Neutrophil (primary cell): Measurements from ENCODE around the gene NSUN2.

Experiments used
- H3K27ac ChIP-seq: fragments of 200-600 bp; sonication (generic); 2 replicates; pipeline ENCODE4 v1.5.1; 2016; ENCODE audit warnings: mild to moderate bottlenecking, moderate library complexity
- H3K27me3 ChIP-seq: fragments of 200-600 bp; sonication (generic); 2 replicates; pipeline ENCODE4 v1.6.0; 2016; ENCODE audit warnings: mild to moderate bottlenecking
- H3K36me3 ChIP-seq: fragments of 200-600 bp; sonication (generic); 2 replicates; pipeline ENCODE4 v1.5.1; 2017
- H3K4me1 ChIP-seq, 2 experiments: fragments of 200-600 bp in 1 of 2; sonication (generic) in 1 of 2; 1 replicate in 1 of 2; 2 replicates in 1 of 2; pipeline versions ENCODE4 v1.5.1 to v1.6.1; 2013 to 2016; ENCODE audit warnings: low read depth in 1 of 2, low read length in 1 of 2, mild to moderate bottlenecking in 1 of 2, moderate library complexity in 1 of 2; ENCODE audit not compliant: control insufficient read depth in 1 of 2, insufficient read depth in 1 of 2
- H3K4me3 ChIP-seq, 2 experiments: fragments of 200-600 bp in 1 of 2; sonication (generic) in 1 of 2; 1 replicate in 1 of 2; 2 replicates in 1 of 2; pipeline ENCODE4 v1.5.1; 2013 to 2016; ENCODE audit warnings: low read depth in 1 of 2, low read length in 1 of 2, mild to moderate bottlenecking in 1 of 2, moderate library complexity in 1 of 2
- H3K9me3 ChIP-seq: fragments of 200-600 bp; sonication (generic); 2 replicates; pipeline ENCODE4 v1.5.1; 2016
- CTCF ChIP-seq: fragments of 200-600 bp; sonication (generic); IDR thresholded peaks from 2 replicates; pipeline ENCODE4 v1.5.1; 2016; ENCODE audit warnings: antibody characterized with exemption

The NSUN2 gene

GRCh38 chr5:6578676-6579343 is 54.0 kb downstream of the NSUN2 start:
- TF ChIP-seq CTCF, result no peak
- Histone ChIP-seq H3K27me3 (peaks cover 64% of the 10 kb centered on the region), H3K27ac (no peak overlapping the region), H3K9me3 (no peaks in the 10 kb centered on the region), H3K4me1 (no peaks in the 10 kb centered on the region), H3K4me3 (no peak overlapping the region), H3K36me3 (no peaks in the 10 kb centered on the region)

- Histone ChIP-seq H3K27me3 (peaks cover 49% of the 10 kb centered on the region), H3K27ac (no peak overlapping the region), H3K4me3 (no peak overlapping the region), H3K9me3 (no peaks in the 10 kb centered on the region), H3K36me3 (no peaks in the 10 kb centered on the region), H3K4me1 (no peaks in the 10 kb centered on the region)
- TF ChIP-seq CTCF, result no peak
Measured at GRCh38 chr5:6576861-6577501, 55.9 kb downstream of the NSUN2 start.

GRCh38 chr5:6574537-6575245 is 58.2 kb downstream of the NSUN2 start:
- Histone ChIP-seq H3K9me3 (no peaks in the 10 kb centered on the region), H3K36me3 (no peaks in the 10 kb centered on the region), H3K27me3 (peaks cover 26% of the 10 kb centered on the region), H3K4me3 (no peak overlapping the region), H3K27ac (no peak overlapping the region), H3K4me1 (no peaks in the 10 kb centered on the region)
- TF ChIP-seq CTCF, result no peak

- H3K4me1 ChIP-seq, result no peaks in the 10 kb centered on the region
- no peak overlapping the region for H3K27ac ChIP-seq
- H3K4me3 ChIP-seq, result no peak overlapping the region
- TF ChIP-seq CTCF, result no peak
- H3K27me3 ChIP-seq, result peaks cover 20% of the 10 kb centered on the region
- H3K36me3 ChIP-seq, result no peaks in the 10 kb centered on the region
- H3K9me3 ChIP-seq, result no peaks in the 10 kb centered on the region
Measured at GRCh38 chr5:6574111-6574510, 58.7 kb downstream of the NSUN2 start.

- Histone ChIP-seq H3K9me3 (no peaks in the 10 kb centered on the region), H3K27ac (no peak overlapping the region), H3K27me3 (peaks cover 16% of the 10 kb centered on the region), H3K4me3 (no peak overlapping the region), H3K4me1 (no peaks in the 10 kb centered on the region), H3K36me3 (no peaks in the 10 kb centered on the region)
- TF ChIP-seq CTCF, result no peak
Measured at GRCh38 chr5:6573651-6574101, 59.2 kb downstream of the NSUN2 start.
